ENCODE results near the gene TNFSF9. TPM values are rescaled to one million over a fixed set of nuclear protein-coding genes. Genes with fewer than 3 reads are reported as not detected.

TNFSF9 gene
- total RNA-seq, 4 donors from 2014 or later = 1.5 to 3.7 TPM; not detected in 2

DNA sequence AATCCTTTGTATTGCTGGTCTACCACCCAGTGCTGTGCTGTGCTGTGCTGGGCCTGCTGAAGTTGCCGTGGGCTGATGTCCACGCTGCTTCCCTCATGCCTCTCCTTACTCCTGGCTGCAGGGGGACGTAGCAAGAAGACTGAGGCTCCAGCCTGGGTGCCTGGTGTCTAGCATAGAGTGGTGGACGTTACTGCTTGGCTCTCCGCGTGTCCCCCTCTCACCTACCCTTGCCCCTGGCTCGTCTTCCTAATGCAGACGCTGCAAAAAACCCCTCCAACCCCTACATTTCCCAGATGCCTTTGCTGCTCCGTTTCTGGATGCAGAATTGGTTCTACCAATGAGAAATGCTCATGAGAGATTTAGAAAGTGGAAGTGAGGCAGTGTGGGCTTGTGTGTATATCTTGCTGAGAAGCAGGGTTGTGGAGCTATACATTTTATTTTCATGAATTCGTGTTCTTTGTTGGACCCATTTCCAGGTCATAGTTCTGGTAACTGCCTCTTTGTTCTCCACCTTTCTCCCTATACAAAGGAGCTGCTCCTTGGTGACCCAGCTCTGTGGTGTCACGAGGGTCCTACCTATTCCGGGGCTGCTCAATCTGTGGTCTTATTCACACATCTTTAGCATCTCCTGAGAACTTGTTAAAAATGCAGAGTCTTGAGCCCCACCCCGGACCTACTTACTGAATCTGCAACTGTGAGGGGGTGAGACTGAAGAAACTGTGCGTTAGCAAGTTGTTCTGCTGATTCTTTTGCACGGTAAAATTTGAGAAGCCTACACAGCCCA, 41.4 kb upstream of the TNFSF9 start:
- no peak for TF ChIP-seq CTCF (IDR thresholded peaks at IDR 0.05; ENCODE audit: low read depth)

DNA sequence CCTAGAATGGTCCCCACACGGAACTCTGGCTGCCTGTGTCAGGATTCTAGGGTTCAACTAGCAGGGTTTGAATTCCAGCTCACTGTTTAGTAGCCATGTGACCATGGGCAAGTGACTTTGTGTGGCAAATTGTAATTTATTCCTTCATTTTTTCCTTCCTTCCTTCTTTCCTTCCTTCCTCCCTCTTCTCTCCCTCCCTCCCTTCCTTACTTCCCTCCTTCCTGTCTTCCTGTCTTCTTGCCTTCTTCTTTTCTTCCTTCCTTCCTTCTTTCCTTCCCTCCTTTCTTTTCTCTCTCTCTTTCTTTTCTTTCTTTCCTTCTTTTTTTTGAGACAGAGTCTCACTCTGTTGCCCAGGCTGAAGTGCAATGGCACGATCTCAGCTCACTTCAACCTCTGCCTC, 40.7 kb upstream of the TNFSF9 start:
- no peak for TF ChIP-seq CTCF (IDR thresholded peaks at IDR 0.05; ENCODE audit: low read depth)

DNA sequence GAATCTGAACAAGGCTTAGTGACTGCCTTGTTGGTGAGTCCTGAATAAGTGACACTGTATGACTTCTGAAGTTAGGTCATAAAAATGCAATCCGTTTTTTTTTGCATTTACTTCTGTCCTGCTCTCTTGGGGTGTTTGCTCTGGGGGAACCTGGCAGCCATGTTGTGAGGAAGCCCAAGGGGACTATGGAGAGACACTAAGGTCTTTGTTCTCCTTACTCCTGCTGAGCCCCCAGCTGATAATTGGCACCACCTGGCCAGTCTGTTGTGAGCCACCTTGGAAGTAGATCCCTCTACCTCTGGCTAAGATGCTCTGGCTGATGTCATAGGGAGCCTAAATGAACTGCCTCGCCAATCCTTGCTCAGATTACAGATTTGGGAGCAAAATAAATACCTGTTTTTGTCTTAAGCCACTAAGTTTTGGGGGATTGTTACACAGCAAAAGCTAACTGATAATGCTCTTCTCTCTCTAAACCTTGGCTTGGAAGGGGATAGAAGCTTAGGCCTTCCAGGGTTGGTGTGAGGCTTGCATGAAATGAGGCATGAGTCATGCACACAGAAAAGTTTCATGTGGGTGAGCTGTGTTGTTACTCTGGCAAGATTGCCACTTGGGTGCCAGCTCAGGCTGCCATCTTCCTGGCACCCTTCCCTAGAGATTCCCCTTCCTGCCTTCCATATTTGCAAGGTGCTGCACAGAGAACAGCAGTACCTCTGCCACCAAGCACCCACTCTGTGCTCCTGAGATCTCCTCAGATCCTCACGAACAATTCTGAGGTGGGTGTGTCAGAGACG, 38.8 kb upstream of the TNFSF9 start:
- TF ChIP-seq CTCF (IDR thresholded peaks at IDR 0.05; ENCODE audit: low read depth) = no peak

GRCh38 chr19:6494438-6495036, 36.3 kb upstream of the TNFSF9 start:
- no peak for TF ChIP-seq CTCF (IDR thresholded peaks at IDR 0.05; ENCODE audit: low read depth)

DNA sequence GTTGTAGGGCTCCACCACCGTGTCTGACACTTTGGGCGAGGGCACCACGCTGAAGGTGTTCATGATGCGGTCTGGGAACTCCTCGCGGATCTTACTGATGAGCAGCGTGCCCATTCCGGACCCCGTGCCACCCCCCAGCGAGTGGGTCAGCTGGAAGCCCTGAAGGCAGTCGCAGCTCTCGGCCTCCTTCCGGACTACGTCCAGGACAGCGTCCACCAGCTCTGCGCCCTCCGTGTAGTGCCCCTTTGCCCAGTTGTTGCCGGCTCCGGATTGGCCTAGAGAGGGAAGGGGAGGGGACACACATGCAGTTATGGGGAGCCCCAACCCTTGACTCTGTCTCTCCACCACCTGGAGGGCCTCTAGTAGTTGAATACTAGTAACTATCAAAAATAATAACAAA, 34.9 kb upstream of the TNFSF9 start:
- no peak for TF ChIP-seq CTCF (IDR thresholded peaks at IDR 0.05; ENCODE audit: low read depth)

DNA sequence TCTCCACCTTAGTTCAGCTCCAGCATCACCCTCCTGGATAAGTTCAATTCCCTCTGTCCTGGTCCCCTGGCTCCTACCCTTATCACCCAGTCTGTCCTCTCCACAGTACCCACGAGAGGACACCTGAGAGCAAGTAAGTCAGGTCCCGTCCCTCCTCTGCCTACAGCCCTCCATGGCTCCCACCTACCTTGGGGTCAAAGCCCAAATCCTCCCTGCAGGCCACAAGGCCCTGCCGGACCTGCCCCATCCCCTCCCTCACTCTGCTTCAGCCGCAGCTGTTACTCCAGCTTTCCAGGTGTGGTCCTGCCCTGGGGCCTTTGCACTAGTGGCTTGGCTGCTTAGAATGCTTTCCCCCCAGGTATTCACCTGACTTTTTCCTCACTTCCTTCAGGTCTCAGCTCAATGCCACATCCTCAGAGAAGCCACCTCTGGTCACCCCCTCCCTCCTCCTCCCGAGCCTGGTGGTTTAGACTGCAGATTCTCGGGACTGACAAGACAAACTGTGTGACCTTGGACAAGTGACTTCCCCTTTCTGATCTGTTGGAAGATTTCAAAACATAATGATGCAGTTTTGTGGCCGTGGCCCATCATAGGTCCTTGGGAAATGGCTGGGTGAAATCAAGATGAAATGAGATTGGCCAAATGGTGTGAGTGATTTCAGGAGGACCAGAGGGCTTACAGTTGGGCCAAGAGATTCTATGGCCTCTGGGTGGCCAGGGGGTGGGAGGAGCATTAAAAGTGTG, 32.4 kb upstream of the TNFSF9 start:
- TF ChIP-seq CTCF (IDR thresholded peaks at IDR 0.05; ENCODE audit: low read depth) = no peak
